ENCODE results near the gene MYO1E. TPM values are rescaled to one million over a fixed set of nuclear protein-coding genes. Genes with fewer than 3 reads are reported as not detected.

The MYO1E gene
- total and polyA plus RNA-seq, 2 of the 4 experiments (the other 2 are of a cell fraction), result 13.4 to 37.3 TPM

DNA sequence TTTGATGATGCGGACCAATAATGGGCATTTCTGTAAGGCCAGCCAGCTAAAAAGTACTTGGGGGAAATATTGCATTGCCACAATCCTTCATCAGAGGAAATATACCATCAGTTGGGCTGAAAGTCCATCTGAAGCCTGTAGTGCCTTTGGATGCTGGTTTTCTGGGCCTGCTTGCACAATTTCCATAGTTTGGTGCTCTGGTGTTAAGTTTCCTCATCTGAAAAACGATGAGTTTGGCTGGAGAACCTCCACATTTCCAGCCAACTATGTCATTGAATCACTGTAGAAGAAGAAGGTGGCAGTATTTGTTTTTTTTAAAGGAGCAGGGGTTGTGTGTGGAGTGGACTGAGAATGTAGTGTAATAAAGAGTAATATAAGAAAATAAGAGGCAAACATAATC, 257.6 kb downstream of the MYO1E start:
- Histone ChIP-seq H4K8ac (ENCODE audit: low read depth in 2 of 2, low read length in 2 of 2) (no peak overlapping the region), H3K4me2 (ENCODE audit: low read depth, low read length) (no peak overlapping the region), H3K4me1 (ENCODE audit: control insufficient read depth, insufficient read depth, low read length) (no peaks in the 10 kb centered on the region), H2AK5ac (ENCODE audit: low read depth, low read length) (no peak overlapping the region), H3K27ac (ENCODE audit: insufficient read depth, low read length) (no peak overlapping the region), H2AFZ (replicated peaks; ENCODE audit: low read length, poor library complexity) (no peak overlapping the region), H3K14ac (replicated peaks; ENCODE audit: low read depth, low read length) (no peak overlapping the region), H3K27me3 (ENCODE audit: control insufficient read depth, insufficient read depth, low read length) (no peaks in the 10 kb centered on the region), H3K4me3 (ENCODE audit: insufficient read depth, low read depth, low read length) (no peak overlapping the region), H3K4ac (ENCODE audit: low read depth, low read length) (no peak overlapping the region), H3K23ac (ENCODE audit: low read depth, low read length) (no peak overlapping the region), H2BK5ac (ENCODE audit: low read depth, low read length, poor library complexity, severe bottlenecking) (no peak overlapping the region), H4K5ac (ENCODE audit: low read depth, low read length) (no peak overlapping the region), H3K9ac (ENCODE audit: low read depth, low read length) (no peak overlapping the region), H3K36me3 (ENCODE audit: control insufficient read depth, insufficient read depth, low read length) (peaks cover 10% of the 10 kb centered on the region), H2BK15ac (ENCODE audit: low read depth, low read length) (no peak overlapping the region), H3K79me1 (ENCODE audit: low read depth in 1 of 2, low read length in 2 of 2) (peaks cover 21 to 39% of the 10 kb centered on the region in 2 experiments), H2AK9ac (replicated peaks; ENCODE audit: low read depth, low read length, poor library complexity) (no peak overlapping the region), H2BK120ac (ENCODE audit: low read depth, low read length) (no peak overlapping the region), H2BK20ac (ENCODE audit: low read depth, low read length) (no peak overlapping the region), H3K18ac (ENCODE audit: low read depth, low read length) (no peak overlapping the region), H3K56ac (ENCODE audit: extremely low read depth, insufficient read depth, low read length) (no peak overlapping the region), H4K20me1 (ENCODE audit: insufficient read depth, low read length) (no peaks in the 10 kb centered on the region), H4K91ac (ENCODE audit: insufficient read depth, low read depth, low read length) (no peak overlapping the region), H3K9me1 (ENCODE audit: insufficient read depth, low read length) (no peaks in the 10 kb centered on the region), H3K9me3 (ENCODE audit: control insufficient read depth, insufficient read depth, low read length) (no peaks in the 10 kb centered on the region)
- WGBS, 2 experiments (ENCODE audit: extremely low coverage in 2 of 2, insufficient read length in 1 of 2), result no CpG with 5 or more reads among the region's 2 CpGs
- ChIA-PET CTCF (no interaction called here), POLR2A (ENCODE audit: unreplicated experiment) (no interaction called here)
- in situ Hi-C loops (cut with MboI; ENCODE audit: low sequenced_read_pairs) (no loop called here), intact Hi-C loops (cut with micrococcal nuclease) (no loop called here), dilution Hi-C loops (cut with HindIII; ENCODE audit: low sequenced_read_pairs, unreplicated experiment) (no loop called here)
- peak; percentile 49 for ATAC-seq (ENCODE audit: low read depth)
- TF ChIP-seq SMC3 (IDR thresholded peaks at IDR 0.05; ENCODE audit: low read depth, low read length), result no peak
- TF ChIP-seq CEBPB (IDR thresholded peaks at IDR 0.05; ENCODE audit: low read depth, low read length), result peak; percentile 55
- DNase-seq, result peak; percentile 49
- BruUV-seq (replicated peaks), result no TSS peak

All from IMR-90 (cell line).